ENCODE data around the gene TTC34.

Gene TTC34

GRCh38 chr1:2590233-2591141 is 211.0 kb downstream of the TTC34 start:
- no peak for DNase-seq (ENCODE audit: low spot score)

- DNase-seq (ENCODE audit: low spot score), result no peak
These were observed 211.9 kb downstream of the TTC34 start for GRCh38 chr1:2589431-2590232.

- DNase-seq (ENCODE audit: low spot score), result no peak
These were observed 212.6 kb downstream of the TTC34 start for GRCh38 chr1:2588661-2589430.

DNA sequence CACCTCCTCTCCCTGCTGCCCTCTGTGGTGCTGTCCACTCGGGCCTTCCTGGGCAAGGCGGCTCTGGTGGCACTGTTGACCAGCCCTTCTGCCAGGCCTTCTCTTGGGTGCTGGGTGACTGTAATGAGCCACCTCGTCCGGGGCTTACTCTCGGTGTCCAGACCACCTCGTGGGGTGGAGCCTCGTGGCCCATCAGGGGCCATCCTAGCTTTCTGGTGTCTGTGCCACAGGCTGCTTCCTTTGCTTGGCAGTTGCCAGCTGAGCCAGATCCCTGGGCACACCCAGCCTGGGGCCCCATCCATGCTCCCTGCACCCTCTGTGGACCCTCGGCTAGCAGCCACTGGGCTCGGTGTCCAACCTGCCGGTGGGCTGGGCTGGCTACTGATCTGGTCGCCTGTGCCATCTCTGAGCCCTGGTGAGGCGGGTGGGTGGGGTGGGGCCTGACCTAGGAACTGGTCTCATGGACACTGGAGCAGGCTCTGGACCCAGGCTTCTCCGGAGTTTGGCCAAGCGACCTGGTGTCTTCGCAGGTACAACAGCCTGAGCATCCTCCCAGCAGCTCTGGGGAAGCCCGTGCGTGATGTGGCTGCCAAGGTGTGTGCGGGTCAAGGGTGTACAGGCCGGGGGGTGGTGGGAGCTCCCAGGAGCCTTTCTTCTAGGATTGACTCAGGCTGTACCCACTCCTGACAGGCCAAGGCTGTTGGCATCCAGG is 213.5 kb downstream of the TTC34 start:
- DNase-seq (ENCODE audit: low spot score), result no peak

- DNase-seq (ENCODE audit: low spot score), result peak; percentile 28
These were observed 214.2 kb downstream of the TTC34 start for GRCh38 chr1:2587071-2587859.

DNA sequence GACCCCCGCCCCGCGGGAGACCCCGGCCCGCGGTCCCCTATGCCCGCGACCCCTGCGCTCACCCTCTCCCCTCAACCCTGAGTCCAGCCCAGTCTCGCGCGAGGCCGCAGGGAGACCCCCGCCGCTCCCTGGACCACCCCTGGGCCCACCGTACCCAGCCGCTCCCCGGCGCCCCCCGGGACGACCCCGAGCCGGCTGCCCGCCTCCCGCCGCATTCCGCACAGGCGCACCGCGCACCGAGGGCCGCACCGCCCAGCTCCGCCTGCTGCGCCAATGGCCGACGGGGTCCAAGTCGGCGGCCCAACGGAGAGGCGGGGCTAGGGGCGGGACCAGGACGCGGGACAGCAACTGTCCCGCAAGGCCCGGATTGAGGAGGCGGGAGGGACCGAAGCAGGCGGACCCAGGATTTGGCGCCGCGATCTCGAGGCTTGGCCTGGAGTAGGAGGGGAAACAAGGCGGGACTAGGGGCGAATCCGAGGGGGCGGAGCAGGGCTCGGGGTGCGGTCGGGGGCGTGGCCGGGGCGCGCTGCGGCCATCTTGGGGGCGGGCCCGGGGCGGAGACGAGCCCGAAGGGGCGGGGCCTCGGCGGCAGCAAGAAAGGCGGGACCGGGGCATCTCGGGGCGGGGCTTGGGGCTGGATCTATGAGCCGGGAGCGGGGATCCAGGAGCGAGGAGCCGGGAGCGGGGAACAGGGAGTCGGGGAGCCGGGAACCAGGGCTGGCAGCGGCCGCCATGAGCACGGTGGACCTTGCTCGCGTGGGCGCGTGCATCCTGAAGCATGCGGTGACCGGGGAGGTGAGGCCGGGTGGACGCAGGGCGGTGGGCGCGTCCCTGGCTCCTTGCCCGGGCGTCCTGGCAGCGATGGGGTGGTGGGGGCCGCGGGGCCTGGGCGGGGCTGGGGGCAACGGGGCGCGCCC is 215.1 kb downstream of the TTC34 start, which contains the start of gene PRXL2B:
PRXL2B (plus strand) TSS at position 624 of the 917 bp plus-strand sequence; CDS start at position 733, 109 bp downstream.
- peak; percentile 97 for DNase-seq (ENCODE audit: low spot score)

Data from hematopoietic multipotent progenitor cell treated with erythropoietin and hydrocortisone succinate and interleukin-3 and kit ligand, for 15 days (in vitro differentiated cells).